ENCODE data around the gene ELMOD3.
"Not testable (repeated sequence)": the region's sequence is repeated elsewhere in the genome, so short reads cannot be mapped to it uniquely, and the experiment has no call there.

The ELMOD3 gene

GRCh38 chr2:85318222-85319074 is 36.1 kb upstream of the ELMOD3 start:
- no peaks in the 10 kb centered on the region for H3K27me3 ChIP-seq (ENCODE audit: low read depth, low read length)
- H3K9ac ChIP-seq (ENCODE audit: low read length): no peak overlapping the region
- H3K27ac ChIP-seq (ENCODE audit: low read length): no peak overlapping the region
- no peak for TF ChIP-seq EZH2phosphoT487 (IDR thresholded peaks at IDR 0.05; ENCODE audit: low read depth)
- TF ChIP-seq, protein P1, sequence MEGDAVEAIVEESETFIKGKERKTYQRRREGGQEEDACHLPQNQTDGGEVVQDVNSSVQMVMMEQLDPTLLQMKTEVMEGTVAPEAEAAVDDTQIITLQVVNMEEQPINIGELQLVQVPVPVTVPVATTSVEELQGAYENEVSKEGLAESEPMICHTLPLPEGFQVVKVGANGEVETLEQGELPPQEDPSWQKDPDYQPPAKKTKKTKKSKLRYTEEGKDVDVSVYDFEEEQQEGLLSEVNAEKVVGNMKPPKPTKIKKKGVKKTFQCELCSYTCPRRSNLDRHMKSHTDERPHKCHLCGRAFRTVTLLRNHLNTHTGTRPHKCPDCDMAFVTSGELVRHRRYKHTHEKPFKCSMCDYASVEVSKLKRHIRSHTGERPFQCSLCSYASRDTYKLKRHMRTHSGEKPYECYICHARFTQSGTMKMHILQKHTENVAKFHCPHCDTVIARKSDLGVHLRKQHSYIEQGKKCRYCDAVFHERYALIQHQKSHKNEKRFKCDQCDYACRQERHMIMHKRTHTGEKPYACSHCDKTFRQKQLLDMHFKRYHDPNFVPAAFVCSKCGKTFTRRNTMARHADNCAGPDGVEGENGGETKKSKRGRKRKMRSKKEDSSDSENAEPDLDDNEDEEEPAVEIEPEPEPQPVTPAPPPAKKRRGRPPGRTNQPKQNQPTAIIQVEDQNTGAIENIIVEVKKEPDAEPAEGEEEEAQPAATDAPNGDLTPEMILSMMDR (IDR thresholded peaks at IDR 0.05; ENCODE audit: low read depth, low read length): no peak
- peaks cover 47% of the 10 kb centered on the region for H3K79me2 ChIP-seq (ENCODE audit: low read length)
- no peaks in the 10 kb centered on the region for H3K9me3 ChIP-seq (ENCODE audit: insufficient read depth, low read length)
- H3K4me2 ChIP-seq (ENCODE audit: low read length): no peak overlapping the region
- H2AFZ ChIP-seq (ENCODE audit: low read depth, low read length): no peak overlapping the region
- H3K4me1 ChIP-seq (ENCODE audit: low read length): no peaks in the 10 kb centered on the region
- H3K36me3 ChIP-seq (replicated peaks; ENCODE audit: low read depth, low read length): peaks cover 52% of the 10 kb centered on the region
- peaks cover 37% of the 10 kb centered on the region for H4K20me1 ChIP-seq (ENCODE audit: insufficient read depth, low read length)
- no peak overlapping the region for H3K4me3 ChIP-seq (ENCODE audit: low read length)

- TF ChIP-seq, protein P1 (IDR thresholded peaks at IDR 0.05; ENCODE audit: low read depth, low read length): no peak
- TF ChIP-seq EZH2phosphoT487 (IDR thresholded peaks at IDR 0.05; ENCODE audit: low read depth): no peak
- Histone ChIP-seq H3K4me1 (ENCODE audit: low read length) (peaks cover 2% of the 10 kb centered on the region; the same call in 1 of the 2 replicates), H3K27ac (ENCODE audit: low read length) (no peak overlapping the region), H4K20me1 (ENCODE audit: insufficient read depth, low read length) (peaks cover 46% of the 10 kb centered on the region), H3K9ac (ENCODE audit: low read length) (no peak overlapping the region), H3K27me3 (ENCODE audit: low read depth, low read length) (no peaks in the 10 kb centered on the region), H3K36me3 (replicated peaks; ENCODE audit: low read depth, low read length) (peaks cover 57% of the 10 kb centered on the region), H3K9me3 (ENCODE audit: insufficient read depth, low read length) (no peaks in the 10 kb centered on the region), H3K79me2 (ENCODE audit: low read length) (peaks cover 59% of the 10 kb centered on the region), H2AFZ (ENCODE audit: low read depth, low read length) (no peak overlapping the region), H3K4me3 (ENCODE audit: low read length) (no peak overlapping the region), H3K4me2 (ENCODE audit: low read length) (no peak overlapping the region)
These were observed 34.8 kb upstream of the ELMOD3 start for GRCh38 chr2:85319796-85320195.

DNA sequence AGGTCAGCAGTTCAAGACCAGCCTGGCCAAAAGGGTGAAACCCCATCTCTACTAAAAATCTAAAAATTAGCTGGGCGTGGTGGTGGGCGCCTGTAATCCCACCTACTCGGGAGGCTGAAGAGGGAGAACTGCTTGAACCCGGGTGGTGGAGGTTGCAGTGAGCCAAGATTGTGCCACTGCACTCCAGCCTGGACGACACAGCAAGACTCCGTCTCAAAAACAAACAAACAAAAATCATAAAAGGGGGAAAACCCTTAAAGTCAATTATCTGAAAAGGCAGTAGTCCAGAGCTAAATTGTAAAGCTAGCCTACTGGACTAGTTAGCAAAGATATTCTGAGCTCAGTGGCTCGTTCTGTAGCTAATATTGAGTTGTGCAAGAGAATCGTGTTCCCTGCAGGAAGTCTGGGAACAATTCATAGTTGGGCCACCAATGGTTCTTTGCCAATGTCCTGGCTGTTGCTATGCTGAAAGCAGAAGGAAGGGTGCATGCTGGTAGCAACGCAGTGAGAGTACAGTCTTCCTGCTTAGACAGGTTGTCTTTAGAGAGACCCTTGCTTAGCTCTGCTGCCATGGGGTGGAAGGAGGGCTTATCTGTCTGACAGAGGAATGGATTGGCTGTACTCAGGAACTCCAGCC is 31.1 kb upstream of the ELMOD3 start:
- H3K4me3 ChIP-seq (ENCODE audit: low read length): no peak overlapping the region
- H2AFZ ChIP-seq (ENCODE audit: low read depth, low read length): no peak overlapping the region
- H3K9ac ChIP-seq (ENCODE audit: low read length): no peak overlapping the region
- no peaks in the 10 kb centered on the region for H3K9me3 ChIP-seq (ENCODE audit: insufficient read depth, low read length)
- H3K27ac ChIP-seq (ENCODE audit: low read length): no peak overlapping the region
- peaks cover 61% of the 10 kb centered on the region for H4K20me1 ChIP-seq (ENCODE audit: insufficient read depth, low read length)
- H3K79me2 ChIP-seq (ENCODE audit: low read length): peaks cover 84% of the 10 kb centered on the region
- no peaks in the 10 kb centered on the region for H3K27me3 ChIP-seq (ENCODE audit: low read depth, low read length)
- TF ChIP-seq EZH2phosphoT487 (IDR thresholded peaks at IDR 0.05; ENCODE audit: low read depth): no peak
- H3K4me1 ChIP-seq (ENCODE audit: low read length): peaks cover 17% of the 10 kb centered on the region
- H3K36me3 ChIP-seq (replicated peaks; ENCODE audit: low read depth, low read length): peaks cover 67% of the 10 kb centered on the region
- no peak overlapping the region for H3K4me2 ChIP-seq (ENCODE audit: low read length)

GRCh38 chr2:85323988-85324367 is 30.6 kb upstream of the ELMOD3 start:
- not testable (repeated sequence) for H3K27me3 ChIP-seq (ENCODE audit: low read depth, low read length); H3K27ac ChIP-seq (ENCODE audit: low read length); H3K4me2 ChIP-seq (ENCODE audit: low read length); H3K9ac ChIP-seq (ENCODE audit: low read length); H2AFZ ChIP-seq (ENCODE audit: low read depth, low read length); H3K4me3 ChIP-seq (ENCODE audit: low read length); H3K9me3 ChIP-seq (ENCODE audit: insufficient read depth, low read length)
- H4K20me1 ChIP-seq (ENCODE audit: insufficient read depth, low read length): peaks cover 56% of the 10 kb centered on the region
- peaks cover 20% of the 10 kb centered on the region for H3K4me1 ChIP-seq (ENCODE audit: low read length)
- peaks cover 79% of the 10 kb centered on the region for H3K79me2 ChIP-seq (ENCODE audit: low read length)
- peaks cover 64% of the 10 kb centered on the region for H3K36me3 ChIP-seq (replicated peaks; ENCODE audit: low read depth, low read length)

Data from OCI-LY3 (cell line).